Adrenal gland (tissue), 5 donors: ENCODE results near the gene PCSK6.

Experiments used
- CTCF ChIP-seq, 6 experiments: fragments of 450-650 bp in 4 of 6; fragments of 200-600 bp in 2 of 6; sonication (generic) in 1 of 6; IDR thresholded peaks; 1 replicate in 5 of 6; 2 replicates in 1 of 6; pipeline versions ENCODE4 v1.5.1 to v1.8.0; 2016 to 2021; ENCODE audit warnings: antibody characterized with exemption in 6 of 6, mild to moderate bottlenecking in 2 of 6, moderate library complexity in 1 of 6
- POLR2A ChIP-seq, 2 donors: fragments of 450-650 bp; IDR thresholded peaks; one replicate each; pipeline ENCODE4 v1.6.1; 2017; ENCODE audit warnings: antibody characterized with exemption in 2 of 2, mild to moderate bottlenecking in 2 of 2, moderate library complexity in 1 of 2
- donor health status: DM: no; HTN: no; CAD: no.

GRCh38 chr15:101426761-101427333, 62.7 kb downstream of the PCSK6 start:
- TF ChIP-seq CTCF (IDR thresholded peaks at IDR 0.05) (no peak), POLR2A (IDR thresholded peaks at IDR 0.05) (no peak)
